ENCODE data around the gene GPBP1. TPM values are rescaled to one million over a fixed set of nuclear protein-coding genes. Genes with fewer than 3 reads are reported as not detected.

The GPBP1 gene
- total RNA-seq, 4 donors from 2014 or later, result 53.5 to 171 (median 99.6) TPM

DNA sequence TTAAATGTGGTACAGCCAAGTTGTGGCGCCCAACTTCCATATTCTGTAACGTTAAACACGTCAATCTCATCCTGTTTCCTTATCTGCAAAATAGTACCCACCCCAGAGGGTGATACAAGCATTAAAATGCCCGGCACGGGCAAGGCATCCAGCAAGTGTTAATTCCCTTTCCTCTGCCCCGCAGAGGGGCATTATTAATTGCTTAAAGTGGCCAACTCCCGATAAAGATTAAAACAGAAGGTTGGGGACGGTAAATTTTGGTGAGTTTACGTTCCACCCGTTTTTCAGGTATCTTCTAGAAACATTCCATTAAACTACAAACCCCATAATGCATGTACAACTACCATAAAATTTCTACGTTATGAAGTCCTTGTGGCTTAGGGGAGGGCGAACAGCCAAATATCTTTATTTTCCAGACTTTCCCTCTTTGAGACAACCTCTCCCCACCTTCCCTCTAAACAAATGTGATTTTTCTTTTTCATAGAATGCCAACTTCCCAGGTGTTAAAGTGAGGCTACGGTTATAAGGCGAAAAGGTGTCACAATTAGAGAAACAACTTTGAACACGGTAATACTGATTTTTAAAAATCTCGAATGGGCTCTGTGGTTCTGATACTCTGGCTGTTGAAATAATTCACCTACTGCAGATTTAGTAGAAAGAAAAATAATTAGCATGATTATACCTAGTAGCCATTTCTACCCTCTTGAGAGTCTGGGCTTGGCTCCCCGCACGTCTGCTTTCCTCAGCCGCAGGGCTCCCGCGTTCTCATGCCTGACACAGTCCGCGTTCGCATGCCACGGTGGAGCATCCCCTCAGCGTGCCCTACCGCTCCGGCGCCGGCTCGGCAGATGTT lies 1.2 kb upstream of the GPBP1 start:
- intact Hi-C loops (cut with DNase I; ENCODE audit: low total_unique reads), result no loop called here
- H3K27me3 ChIP-seq, result no peaks in the 10 kb centered on the region
- no peaks in the 10 kb centered on the region for H3K9me3 ChIP-seq
- H3K27ac ChIP-seq, result peak overlapping the region; percentile 100
- H3K4me3 ChIP-seq, result peak overlapping the region; percentile 95 to 99
- H3K4me1 ChIP-seq, result no peaks in the 10 kb centered on the region
- TF ChIP-seq, protein P1, sequence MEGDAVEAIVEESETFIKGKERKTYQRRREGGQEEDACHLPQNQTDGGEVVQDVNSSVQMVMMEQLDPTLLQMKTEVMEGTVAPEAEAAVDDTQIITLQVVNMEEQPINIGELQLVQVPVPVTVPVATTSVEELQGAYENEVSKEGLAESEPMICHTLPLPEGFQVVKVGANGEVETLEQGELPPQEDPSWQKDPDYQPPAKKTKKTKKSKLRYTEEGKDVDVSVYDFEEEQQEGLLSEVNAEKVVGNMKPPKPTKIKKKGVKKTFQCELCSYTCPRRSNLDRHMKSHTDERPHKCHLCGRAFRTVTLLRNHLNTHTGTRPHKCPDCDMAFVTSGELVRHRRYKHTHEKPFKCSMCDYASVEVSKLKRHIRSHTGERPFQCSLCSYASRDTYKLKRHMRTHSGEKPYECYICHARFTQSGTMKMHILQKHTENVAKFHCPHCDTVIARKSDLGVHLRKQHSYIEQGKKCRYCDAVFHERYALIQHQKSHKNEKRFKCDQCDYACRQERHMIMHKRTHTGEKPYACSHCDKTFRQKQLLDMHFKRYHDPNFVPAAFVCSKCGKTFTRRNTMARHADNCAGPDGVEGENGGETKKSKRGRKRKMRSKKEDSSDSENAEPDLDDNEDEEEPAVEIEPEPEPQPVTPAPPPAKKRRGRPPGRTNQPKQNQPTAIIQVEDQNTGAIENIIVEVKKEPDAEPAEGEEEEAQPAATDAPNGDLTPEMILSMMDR (IDR thresholded peaks at IDR 0.05), result no peak
- no peak for TF ChIP-seq POLR2A (IDR thresholded peaks at IDR 0.05)
- DNase-seq, result no peak
- H3K36me3 ChIP-seq, result no peaks in the 10 kb centered on the region

DNA sequence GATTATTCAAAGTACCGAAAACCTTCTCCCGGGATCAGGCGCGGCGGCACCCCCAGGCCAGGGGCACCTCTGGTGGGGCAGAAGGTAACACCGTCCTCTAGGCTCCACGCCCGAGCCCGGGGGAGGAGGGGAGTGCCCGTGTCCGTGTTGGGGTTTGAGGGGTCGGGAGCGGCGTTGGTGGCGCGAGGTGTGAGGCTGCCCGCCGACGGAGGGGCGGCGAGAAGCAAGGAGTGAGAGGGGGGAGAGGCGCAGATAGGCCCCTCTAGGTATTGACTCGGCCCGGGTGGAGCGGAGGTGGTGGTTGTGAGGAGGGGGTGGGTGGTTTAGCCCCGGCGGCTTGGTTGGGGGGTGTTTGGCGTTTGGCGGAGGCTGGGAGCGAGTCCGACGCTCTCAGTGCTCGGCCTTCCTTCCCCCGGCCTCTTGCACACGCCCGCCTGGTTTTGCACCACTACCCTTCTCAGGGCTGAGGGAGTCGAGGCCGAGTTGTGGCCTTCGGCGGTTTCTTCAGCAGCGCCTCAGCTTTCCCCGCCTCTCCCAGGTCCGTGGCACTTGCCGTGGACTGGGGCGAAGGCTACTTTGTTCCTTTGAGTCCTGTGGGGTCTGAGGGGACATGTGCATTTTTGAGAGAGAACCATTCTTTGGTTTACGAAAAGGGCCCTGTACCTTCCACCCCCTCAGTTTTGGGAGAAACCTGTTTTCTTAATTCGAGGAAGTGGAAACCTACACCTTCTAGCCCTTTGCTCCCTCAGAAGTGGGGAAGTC lies 450 bp downstream of the GPBP1 start:
- Histone ChIP-seq H3K4me1 (no peaks in the 10 kb centered on the region), H3K36me3 (no peaks in the 10 kb centered on the region), H3K27ac (peak overlapping the region; percentile 100), H3K9me3 (no peaks in the 10 kb centered on the region), H3K4me3 (peak overlapping the region; percentile 95 to 99), H3K27me3 (no peaks in the 10 kb centered on the region)
- TF ChIP-seq POLR2A (IDR thresholded peaks at IDR 0.05), result no peak
- TF ChIP-seq, protein P1 (IDR thresholded peaks at IDR 0.05), result peak in 1 of 4 experiments; percentile 23
- no peak for DNase-seq
- intact Hi-C loops (cut with DNase I; ENCODE audit: low total_unique reads), result no loop called here

DNA sequence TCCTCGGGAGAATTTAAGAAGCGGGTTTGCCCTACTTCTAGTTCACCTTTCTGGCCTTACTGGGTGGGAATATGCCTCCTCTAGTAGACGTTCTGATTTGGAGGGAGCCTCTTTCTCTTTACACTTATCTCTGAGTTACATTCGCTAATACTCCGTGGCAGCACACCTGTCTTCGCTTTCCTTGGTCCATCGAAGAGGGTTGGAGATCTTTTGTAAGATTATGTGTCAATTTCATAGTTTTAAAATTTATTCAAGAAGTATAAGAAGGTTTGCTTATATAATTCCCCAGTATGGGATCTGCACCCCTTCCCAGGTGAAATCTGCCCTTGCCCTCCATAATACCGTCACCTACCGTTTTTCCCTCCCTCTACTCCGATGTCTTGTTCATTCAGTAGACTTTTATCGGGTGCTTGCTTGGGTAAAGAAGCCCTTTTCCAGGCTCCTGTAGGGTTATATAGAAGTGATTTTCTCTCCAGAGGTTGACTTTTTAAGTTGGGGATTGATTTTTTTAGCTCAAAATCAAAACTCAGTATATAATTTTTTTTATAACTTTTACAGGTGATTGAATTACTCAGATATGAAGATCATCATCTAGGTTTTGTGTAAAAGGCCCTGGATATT lies 1.1 kb downstream of the GPBP1 start:
- H3K27ac ChIP-seq, result peak overlapping the region; percentile 100
- H3K4me1 ChIP-seq, result peaks cover 0 to under 1% of the 10 kb centered on the region in 2 donors
- no peaks in the 10 kb centered on the region for H3K36me3 ChIP-seq
- TF ChIP-seq, protein P1 (IDR thresholded peaks at IDR 0.05), result no peak
- no peak for TF ChIP-seq POLR2A (IDR thresholded peaks at IDR 0.05)
- intact Hi-C loops (cut with DNase I; ENCODE audit: low total_unique reads), result no loop called here
- H3K9me3 ChIP-seq, result no peaks in the 10 kb centered on the region
- no peaks in the 10 kb centered on the region for H3K27me3 ChIP-seq
- DNase-seq, result no peak
- peak overlapping the region; percentile 95 to 99 for H3K4me3 ChIP-seq

DNA sequence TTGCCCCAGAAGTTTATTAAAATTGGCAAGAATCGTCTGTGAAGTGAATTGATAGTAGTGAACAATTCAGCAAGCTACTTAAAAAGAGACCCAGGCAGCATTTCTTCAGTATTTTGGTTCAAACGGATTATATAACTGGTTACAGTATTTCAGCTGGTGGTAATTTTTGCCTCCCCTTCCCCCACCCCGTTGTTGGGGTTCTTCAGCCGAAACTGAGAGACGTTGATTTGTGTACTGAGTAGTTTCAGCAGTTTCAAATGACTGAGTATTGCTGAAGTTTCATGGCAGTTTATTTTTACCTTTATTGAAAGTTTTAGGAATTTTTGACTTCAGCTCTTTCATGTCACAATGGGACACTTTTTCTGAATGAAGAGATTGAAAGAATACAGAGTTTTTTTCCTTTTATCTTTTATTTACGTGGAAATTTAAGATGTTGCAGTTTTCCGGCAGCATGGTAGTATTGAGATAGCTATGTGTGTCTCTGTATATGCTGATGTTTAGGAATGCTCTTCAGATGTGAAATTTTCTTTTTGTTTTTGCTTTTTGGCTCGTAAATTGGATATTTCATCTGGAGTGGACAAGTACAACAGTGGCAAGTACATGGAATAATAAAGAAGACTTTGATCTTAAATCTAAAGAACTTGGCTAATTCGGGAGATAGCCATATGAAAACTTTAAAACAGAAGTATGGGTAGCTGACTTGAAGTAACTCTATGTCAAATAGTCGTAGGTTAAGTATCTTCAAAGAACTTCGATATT lies 1.9 kb downstream of the GPBP1 start:
- intact Hi-C loops (cut with DNase I; ENCODE audit: low total_unique reads), result no loop called here

More for the DNA sequence above, 1.9 kb downstream of the GPBP1 start:
- Histone ChIP-seq H3K9me3 (no peaks in the 10 kb centered on the region), H3K4me1 (peaks cover 0 to 3% of the 10 kb centered on the region in 2 donors), H3K27ac (peak overlapping the region; percentile 100), H3K27me3 (no peaks in the 10 kb centered on the region), H3K4me3 (peak overlapping the region; percentile 95 to 99), H3K36me3 (no peaks in the 10 kb centered on the region)
- TF ChIP-seq, protein P1 (IDR thresholded peaks at IDR 0.05), result no peak
- DNase-seq, result no peak
